Mesendoderm (in vitro differentiated cells): ENCODE measurements around the gene MGAT5.

Experiments used
- DNase-seq: peaks from one replicate; pipeline ENCODE4 v3.0.0; 2013
- H2AK5ac ChIP-seq: 2 replicates; pipeline ENCODE4 v1.6.1; 2013; ENCODE audit warnings: low read length, inconsistent platforms
- H2BK120ac ChIP-seq: 2 replicates; pipeline ENCODE4 v1.6.1; 2013; ENCODE audit warnings: low read depth, mild to moderate bottlenecking, low read length, moderate library complexity, mixed read lengths
- H2BK15ac ChIP-seq: replicated peaks from 2 replicates; pipeline ENCODE4 v1.6.1; 2013; ENCODE audit warnings: low read depth, mild to moderate bottlenecking, moderate library complexity
- H2BK5ac ChIP-seq: 2 replicates; pipeline ENCODE4 v1.6.1; 2013; ENCODE audit warnings: low read length, inconsistent platforms
- H3K18ac ChIP-seq: 2 replicates; pipeline ENCODE4 v1.6.1; 2013; ENCODE audit warnings: mild to moderate bottlenecking, low read length, mixed read lengths
- H3K23ac ChIP-seq: one replicate; pipeline ENCODE4 v1.6.1; 2013; ENCODE audit warnings: low read length
- H3K27ac ChIP-seq: 2 replicates; pipeline ENCODE4 v1.5.1; 2013; ENCODE audit warnings: low read depth, mild to moderate bottlenecking, inconsistent platforms, low read length, moderate library complexity
- H3K27me3 ChIP-seq: 2 replicates; pipeline ENCODE4 v1.6.1; 2013; ENCODE audit warnings: low read length, control low read depth, mild to moderate bottlenecking, inconsistent platforms; ENCODE audit not compliant: insufficient read depth, poor library complexity
- H3K36me3 ChIP-seq: 2 replicates; pipeline ENCODE4 v1.6.1; 2013; ENCODE audit warnings: low read length, inconsistent platforms; ENCODE audit not compliant: control insufficient read depth, insufficient read depth
- H3K4ac ChIP-seq: one replicate; pipeline ENCODE4 v1.6.1; 2013; ENCODE audit warnings: low read depth, mild to moderate bottlenecking, low read length, moderate library complexity
- H3K4me1 ChIP-seq: 2 replicates; pipeline ENCODE4 v1.6.1; 2013; ENCODE audit warnings: low read depth, low read length, inconsistent platforms; ENCODE audit not compliant: control insufficient read depth
- H3K4me2 ChIP-seq: 2 replicates; pipeline ENCODE4 v1.6.1; 2013; ENCODE audit warnings: low read length
- H3K4me3 ChIP-seq: 2 replicates; pipeline ENCODE4 v1.5.1; 2013; ENCODE audit warnings: mild to moderate bottlenecking, low read length
- H3K56ac ChIP-seq: one replicate; pipeline ENCODE4 v1.6.1; 2013; ENCODE audit warnings: low read length
- H3K79me1 ChIP-seq: 2 replicates; pipeline ENCODE4 v1.6.1; 2013; ENCODE audit warnings: low read length, inconsistent platforms
- H3K79me2 ChIP-seq: 2 replicates; pipeline ENCODE4 v1.6.1; 2013; ENCODE audit warnings: mild to moderate bottlenecking, low read length; ENCODE audit not compliant: control insufficient read depth, insufficient read depth
- H3K9ac ChIP-seq: 2 replicates; pipeline ENCODE4 v1.6.1; 2013; ENCODE audit warnings: low read length, inconsistent platforms
- H4K5ac ChIP-seq: one replicate; pipeline ENCODE4 v1.6.1; 2013; ENCODE audit warnings: low read length
- H4K8ac ChIP-seq: one replicate; pipeline ENCODE4 v1.6.1; 2013; ENCODE audit warnings: low read depth, mild to moderate bottlenecking, control low read depth, low read length, moderate library complexity
- WGBS: extraction: QIAGEN DNeasy Blood & Tissue Kit; methylation state at CpG from one replicate; pipeline ENCODE4 v1.1.7; 2013; ENCODE audit warnings: low lambda C conversion rate, missing lambda C conversion rate; ENCODE audit not compliant: insufficient coverage; ENCODE audit errors: extremely low coverage; 5-methylcytosine and 5-hydroxymethylcytosine counted together

MGAT5 gene

GRCh38 chr2:134411828-134412638, 158.2 kb downstream of the MGAT5 start:
- H3K36me3 ChIP-seq: no peaks in the 10 kb centered on the region
- H2BK120ac ChIP-seq: no peak overlapping the region
- no peak overlapping the region for H2AK5ac ChIP-seq
- H4K8ac ChIP-seq: no peak overlapping the region
- H3K27me3 ChIP-seq: no peaks in the 10 kb centered on the region
- H3K4me3 ChIP-seq: no peak overlapping the region
- no peaks in the 10 kb centered on the region for H3K79me1 ChIP-seq
- H3K4me1 ChIP-seq: peaks cover 2% of the 10 kb centered on the region
- DNase-seq: peak; percentile 88
- no peak overlapping the region for H3K23ac ChIP-seq
- H3K4me2 ChIP-seq: no peak overlapping the region
- no peak overlapping the region for H2BK15ac ChIP-seq
- no peak overlapping the region for H4K5ac ChIP-seq
- no CpG with 5 or more reads among the region's 8 CpGs for WGBS
- H3K79me2 ChIP-seq: no peaks in the 10 kb centered on the region
- no peak overlapping the region for H3K27ac ChIP-seq
- no peak overlapping the region for H3K4ac ChIP-seq
- H3K56ac ChIP-seq: peak overlapping the region; percentile 64
- no peak overlapping the region for H3K18ac ChIP-seq
- H3K9ac ChIP-seq: no peak overlapping the region
- no peak overlapping the region for H2BK5ac ChIP-seq

- Histone ChIP-seq H4K5ac (no peak overlapping the region), H3K4me3 (no peak overlapping the region), H3K56ac (no peak overlapping the region), H2BK120ac (no peak overlapping the region), H3K4ac (no peak overlapping the region), H3K27me3 (no peaks in the 10 kb centered on the region), H2BK15ac (no peak overlapping the region), H3K23ac (no peak overlapping the region), H3K79me2 (no peaks in the 10 kb centered on the region), H3K27ac (no peak overlapping the region), H3K79me1 (no peaks in the 10 kb centered on the region), H3K9ac (no peak overlapping the region), H3K4me2 (no peak overlapping the region), H2AK5ac (no peak overlapping the region), H3K36me3 (no peaks in the 10 kb centered on the region), H3K18ac (no peak overlapping the region), H2BK5ac (no peak overlapping the region), H4K8ac (no peak overlapping the region), H3K4me1 (peaks cover 2% of the 10 kb centered on the region)
- no CpG with 5 or more reads among the region's 8 CpGs for WGBS
- DNase-seq: no peak
These were observed 158.7 kb downstream of the MGAT5 start for GRCh38 chr2:134412639-134412999.

GRCh38 chr2:134413430-134413829, 159.6 kb downstream of the MGAT5 start:
- H2AK5ac ChIP-seq: no peak overlapping the region
- no peak overlapping the region for H4K8ac ChIP-seq
- H2BK15ac ChIP-seq: no peak overlapping the region
- no peaks in the 10 kb centered on the region for H3K79me2 ChIP-seq
- no peaks in the 10 kb centered on the region for H3K27me3 ChIP-seq
- no CpG with 5 or more reads among the region's 1 CpG for WGBS
- H2BK5ac ChIP-seq: no peak overlapping the region
- no peaks in the 10 kb centered on the region for H3K36me3 ChIP-seq
- H3K27ac ChIP-seq: no peak overlapping the region
- H4K5ac ChIP-seq: no peak overlapping the region
- H3K4ac ChIP-seq: no peak overlapping the region
- peaks cover 2% of the 10 kb centered on the region for H3K4me1 ChIP-seq
- no peak overlapping the region for H3K4me2 ChIP-seq
- H3K18ac ChIP-seq: no peak overlapping the region
- H3K4me3 ChIP-seq: no peak overlapping the region
- no peak overlapping the region for H3K23ac ChIP-seq
- no peak overlapping the region for H2BK120ac ChIP-seq
- no peak overlapping the region for H3K9ac ChIP-seq
- H3K79me1 ChIP-seq: no peaks in the 10 kb centered on the region
- DNase-seq: no peak
- H3K56ac ChIP-seq: no peak overlapping the region

- no peak overlapping the region for H2BK5ac ChIP-seq
- no peaks in the 10 kb centered on the region for H3K79me1 ChIP-seq
- H3K23ac ChIP-seq: no peak overlapping the region
- no peak overlapping the region for H4K8ac ChIP-seq
- H4K5ac ChIP-seq: no peak overlapping the region
- no peaks in the 10 kb centered on the region for H3K27me3 ChIP-seq
- no peak overlapping the region for H3K4me3 ChIP-seq
- H2AK5ac ChIP-seq: no peak overlapping the region
- no peak overlapping the region for H2BK120ac ChIP-seq
- H3K18ac ChIP-seq: no peak overlapping the region
- WGBS: no CpG with 5 or more reads among the region's 2 CpGs
- no peak overlapping the region for H3K9ac ChIP-seq
- no peaks in the 10 kb centered on the region for H3K36me3 ChIP-seq
- no peak overlapping the region for H3K27ac ChIP-seq
- no peak overlapping the region for H2BK15ac ChIP-seq
- peaks cover 2% of the 10 kb centered on the region for H3K4me1 ChIP-seq
- no peak overlapping the region for H3K56ac ChIP-seq
- no peak overlapping the region for H3K4me2 ChIP-seq
- H3K79me2 ChIP-seq: no peaks in the 10 kb centered on the region
- H3K4ac ChIP-seq: no peak overlapping the region
- no peak for DNase-seq
These were observed 160.0 kb downstream of the MGAT5 start for GRCh38 chr2:134413912-134414311.

- Histone ChIP-seq H2BK5ac (no peak overlapping the region), H3K79me1 (no peaks in the 10 kb centered on the region), H3K4me3 (no peak overlapping the region), H3K4ac (no peak overlapping the region), H3K79me2 (no peaks in the 10 kb centered on the region), H3K18ac (no peak overlapping the region), H3K9ac (no peak overlapping the region), H3K4me1 (peaks cover 2% of the 10 kb centered on the region), H4K5ac (no peak overlapping the region), H3K27me3 (no peaks in the 10 kb centered on the region), H3K36me3 (no peaks in the 10 kb centered on the region), H3K27ac (no peak overlapping the region), H2AK5ac (no peak overlapping the region), H4K8ac (no peak overlapping the region), H2BK120ac (no peak overlapping the region), H3K4me2 (no peak overlapping the region), H3K23ac (no peak overlapping the region), H2BK15ac (no peak overlapping the region), H3K56ac (no peak overlapping the region)
- no peak for DNase-seq
- 100% methylated on average over 1 of the region's 2 CpGs for WGBS
These were observed 162.1 kb downstream of the MGAT5 start for GRCh38 chr2:134416018-134416417.

- H3K27ac ChIP-seq: no peak overlapping the region
- H3K18ac ChIP-seq: no peak overlapping the region
- no peak overlapping the region for H3K23ac ChIP-seq
- no peaks in the 10 kb centered on the region for H3K79me2 ChIP-seq
- no peak overlapping the region for H3K4me3 ChIP-seq
- no peak overlapping the region for H3K4me2 ChIP-seq
- H2AK5ac ChIP-seq: no peak overlapping the region
- no CpG with 5 or more reads among the region's 1 CpG for WGBS
- H4K5ac ChIP-seq: no peak overlapping the region
- H3K4ac ChIP-seq: no peak overlapping the region
- no peak overlapping the region for H3K56ac ChIP-seq
- H2BK15ac ChIP-seq: no peak overlapping the region
- H3K79me1 ChIP-seq: no peaks in the 10 kb centered on the region
- H2BK120ac ChIP-seq: no peak overlapping the region
- peaks cover 2% of the 10 kb centered on the region for H3K4me1 ChIP-seq
- H2BK5ac ChIP-seq: no peak overlapping the region
- no peak overlapping the region for H3K9ac ChIP-seq
- no peak overlapping the region for H4K8ac ChIP-seq
- no peak for DNase-seq
- H3K36me3 ChIP-seq: no peaks in the 10 kb centered on the region
- H3K27me3 ChIP-seq: no peaks in the 10 kb centered on the region
These were observed 162.8 kb downstream of the MGAT5 start for GRCh38 chr2:134416637-134417036.
